Gastrocnemius medialis (tissue), 4 donors: ENCODE data around the gene MAP2K5.

Source experiments
- CTCF ChIP-seq, 5 experiments: fragments of 450-650 bp in 3 of 5; fragments of 200-600 bp in 2 of 5; sonication (generic) in 2 of 5; IDR thresholded peaks in 4 of 5; conservative IDR thresholded peaks in 1 of 5; 1 replicate in 4 of 5; 2 replicates in 1 of 5; pipeline ENCODE4 v1.5.1; 2016 to 2019; ENCODE audit warnings: antibody characterized with exemption in 5 of 5, mild to moderate bottlenecking in 3 of 5, moderate library complexity in 3 of 5
- POLR2A ChIP-seq, 2 donors: fragments of 450-650 bp; IDR thresholded peaks; one replicate each; pipeline ENCODE4 v1.6.1; 2017; ENCODE audit warnings: antibody characterized with exemption in 2 of 2, mild to moderate bottlenecking in 2 of 2, moderate library complexity in 2 of 2

- no peak for TF ChIP-seq POLR2A (IDR thresholded peaks at IDR 0.05)
- no peak for TF ChIP-seq CTCF (IDR thresholded peaks at IDR 0.05 in 4 of 5, conservative IDR thresholded peaks at IDR 0.05 in 1 of 5)
These were observed 148.4 kb downstream of the MAP2K5 start for GRCh38 chr15:67690936-67691335.
